Uterus (tissue), 4 donors: Measurements from ENCODE around the gene GNB5. TPM values are rescaled to one million over a fixed set of nuclear protein-coding genes. Genes with fewer than 3 reads are reported as not detected.
A peak's percentile ranks its signal among the peaks of the same experiment; 100 is the strongest.

Source experiments
- DNase-seq, 2 donors: peaks; one replicate each; pipeline ENCODE4 v3.0.0-alpha.2; 2019 to 2020
- H3K27ac ChIP-seq, 2 donors: fragments of 200-600 bp; sonication (generic); 1 replicate in 1 of 2; 2 replicates in 1 of 2; pipeline ENCODE4 v1.5.1; 2016 to 2018
- H3K27me3 ChIP-seq, 2 donors: fragments of 200-600 bp; sonication (generic); one replicate each; pipeline ENCODE4 v1.5.1; 2018 to 2019; ENCODE audit warnings: control low read depth in 1 of 2
- H3K36me3 ChIP-seq, 2 donors: fragments of 200-600 bp; sonication (generic); one replicate each; pipeline ENCODE4 v1.5.1; 2019; ENCODE audit warnings: control low read depth in 1 of 2
- H3K4me1 ChIP-seq, 2 donors: fragments of 200-600 bp; sonication (generic); one replicate each; pipeline ENCODE4 v1.5.1; 2018 to 2019; ENCODE audit warnings: control low read depth in 1 of 2
- H3K4me3 ChIP-seq, 2 donors: fragments of 200-600 bp; sonication (generic); 1 replicate in 1 of 2; 2 replicates in 1 of 2; pipeline ENCODE4 v1.5.1; 2018 to 2019; ENCODE audit warnings: mild to moderate bottlenecking in 1 of 2
- H3K9me3 ChIP-seq, 2 donors: fragments of 200-600 bp; sonication (generic); one replicate each; pipeline ENCODE4 v1.5.1; 2019; ENCODE audit warnings: control low read depth in 1 of 2
- CTCF ChIP-seq, 4 experiments: fragments of 200-600 bp in 2 of 4; fragments of 450-650 bp in 2 of 4; sonication (generic) in 2 of 4; IDR thresholded peaks; one replicate each; pipeline ENCODE4 v1.5.1; 2016 to 2019; ENCODE audit warnings: antibody characterized with exemption in 4 of 4, mild to moderate bottlenecking in 2 of 4, moderate library complexity in 1 of 4
- POLR2A ChIP-seq, 2 donors: fragments of 450-650 bp; IDR thresholded peaks; one replicate each; pipeline ENCODE4 v1.6.1; 2016; ENCODE audit warnings: antibody characterized with exemption in 2 of 2, mild to moderate bottlenecking in 1 of 2, moderate library complexity in 1 of 2
- intact Hi-C: fragments of 100-400 bp; cut with DNase I; formaldehyde crosslinking; loops from one replicate; pipeline ENCODE4 v1.15.1; 2023; ENCODE audit warnings: low total_unique reads
- total RNA-seq, 4 donors: library from RNA; depleted of rRNA in 3 of 4; stranded (reverse); fragments of >200 nt in 3 of 4; gene quantifications; one replicate each; pipeline versions ENCODE4 v1.1.0 to v1.2.4, GENCODE V29; 2014 to 2023
- donor health status: DM: yes; HTN: yes; CAD: no.

GNB5 gene
- total RNA-seq, 4 donors from 2014 or later: 28.4 to 73.8 (median 48.8) TPM

- intact Hi-C loops: no loop called here
- TF ChIP-seq CTCF (IDR thresholded peaks at IDR 0.05) (no peak), POLR2A (IDR thresholded peaks at IDR 0.05) (no peak)
- H3K4me1 ChIP-seq: no peaks in the 10 kb centered on the region
- no peak overlapping the region for H3K4me3 ChIP-seq
- H3K36me3 ChIP-seq: no peaks in the 10 kb centered on the region
- DNase-seq: no peak
- no peak overlapping the region for H3K27ac ChIP-seq
- H3K27me3 ChIP-seq: no peaks in the 10 kb centered on the region
- H3K9me3 ChIP-seq: no peaks in the 10 kb centered on the region
These were observed 42.2 kb upstream of the GNB5 start for GRCh38 chr15:52233405-52233804.

- no peak for DNase-seq
- H3K27ac ChIP-seq: no peak overlapping the region
- no peaks in the 10 kb centered on the region for H3K36me3 ChIP-seq
- TF ChIP-seq POLR2A (IDR thresholded peaks at IDR 0.05) (no peak), CTCF (IDR thresholded peaks at IDR 0.05) (no peak)
- no peaks in the 10 kb centered on the region for H3K4me1 ChIP-seq
- intact Hi-C loops: no loop called here
- H3K4me3 ChIP-seq: no peak overlapping the region
- H3K9me3 ChIP-seq: no peaks in the 10 kb centered on the region
- H3K27me3 ChIP-seq: no peaks in the 10 kb centered on the region
These were observed 41.1 kb upstream of the GNB5 start for GRCh38 chr15:52232327-52232726.

GRCh38 chr15:52230073-52230472 lies 38.9 kb upstream of the GNB5 start:
- Histone ChIP-seq H3K9me3 (no peaks in the 10 kb centered on the region), H3K36me3 (no peaks in the 10 kb centered on the region), H3K27me3 (no peaks in the 10 kb centered on the region), H3K27ac (no peak overlapping the region), H3K4me1 (no peaks in the 10 kb centered on the region), H3K4me3 (no peak overlapping the region)
- intact Hi-C loops: no loop called here
- TF ChIP-seq POLR2A (IDR thresholded peaks at IDR 0.05) (no peak), CTCF (IDR thresholded peaks at IDR 0.05) (no peak)
- DNase-seq: no peak

- intact Hi-C loops: no loop called here
- DNase-seq: no peak
- no peaks in the 10 kb centered on the region for H3K9me3 ChIP-seq
- no peaks in the 10 kb centered on the region for H3K36me3 ChIP-seq
- no peak overlapping the region for H3K4me3 ChIP-seq
- TF ChIP-seq POLR2A (IDR thresholded peaks at IDR 0.05) (no peak), CTCF (IDR thresholded peaks at IDR 0.05) (no peak)
- H3K27ac ChIP-seq: no peak overlapping the region
- H3K4me1 ChIP-seq: no peaks in the 10 kb centered on the region
- H3K27me3 ChIP-seq: no peaks in the 10 kb centered on the region
These were observed 37.7 kb upstream of the GNB5 start for GRCh38 chr15:52228921-52229320.

- peak; percentile 53 to 63 for DNase-seq
These were observed 36.3 kb upstream of the GNB5 start for GRCh38 chr15:52227456-52227855.

More at GRCh38 chr15:52227456-52227855, 36.3 kb upstream of the GNB5 start:
- no peak overlapping the region for H3K27ac ChIP-seq
- TF ChIP-seq CTCF (IDR thresholded peaks at IDR 0.05) (peak; percentile 46 to 80 (median 70)), POLR2A (IDR thresholded peaks at IDR 0.05) (no peak)
- H3K4me1 ChIP-seq: no peaks in the 10 kb centered on the region
- no peak overlapping the region for H3K4me3 ChIP-seq
- intact Hi-C loops: no loop called here
- H3K36me3 ChIP-seq: no peaks in the 10 kb centered on the region
- no peaks in the 10 kb centered on the region for H3K27me3 ChIP-seq
- H3K9me3 ChIP-seq: no peaks in the 10 kb centered on the region
